ENCODE data around the gene RFC2. TPM values are rescaled to one million over a fixed set of nuclear protein-coding genes. Genes with fewer than 3 reads are reported as not detected.
"Not testable (repeated sequence)": the region's sequence is repeated elsewhere in the genome, so short reads cannot be mapped to it uniquely, and the experiment has no call there.

The RFC2 gene
- total RNA-seq, 1 donor from 2014 or later = 16.8 TPM

DNA sequence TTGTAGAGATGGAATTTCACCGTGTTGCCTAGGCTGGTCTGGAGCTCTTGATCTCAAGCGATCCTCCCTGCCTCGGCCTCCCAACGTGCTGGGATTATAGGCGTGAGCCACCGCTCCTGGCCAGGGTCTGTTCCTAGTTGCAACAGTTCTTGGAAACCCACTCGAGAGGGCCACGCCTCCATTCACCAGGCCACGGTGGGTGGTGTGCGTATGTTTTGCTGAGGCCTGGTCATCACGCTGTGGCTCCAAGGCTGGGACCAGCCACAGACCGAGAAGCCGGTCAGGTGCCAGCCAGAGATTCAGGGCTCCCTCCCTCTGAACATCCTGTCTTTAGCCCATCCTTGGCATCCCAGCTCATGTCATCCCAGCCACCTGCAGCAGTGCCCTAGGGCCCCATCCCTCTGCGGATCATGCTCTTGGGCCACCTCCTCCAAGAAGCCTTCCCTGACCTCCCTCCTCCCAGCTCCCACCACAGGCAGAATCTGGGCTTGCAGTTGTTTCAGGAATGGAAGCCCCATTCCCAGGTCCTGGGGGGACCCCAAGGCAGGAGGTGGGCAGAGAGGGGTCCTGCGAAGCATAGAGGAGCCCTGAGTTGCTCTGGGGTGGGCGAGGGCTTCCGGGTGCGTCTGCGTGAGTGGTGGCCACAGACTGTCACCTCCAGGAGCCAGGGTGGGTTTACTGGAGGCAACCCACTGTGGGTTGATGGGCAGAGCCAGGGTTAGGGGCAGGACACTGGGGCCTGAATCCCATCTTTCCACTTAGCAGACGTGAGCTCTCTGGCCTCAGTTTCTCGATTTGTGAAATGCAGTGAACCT is 39.2 kb downstream of the RFC2 start:
- Mint-ChIP-seq H3K36me3 (ENCODE audit: unreplicated experiment) (no peaks in the 10 kb centered on the region), H3K9me3 (ENCODE audit: unreplicated experiment) (peaks cover 3% of the 10 kb centered on the region), H3K4me1 (ENCODE audit: low read depth, unreplicated experiment) (peaks cover 2% of the 10 kb centered on the region), H3K27me3 (ENCODE audit: unreplicated experiment) (no peaks in the 10 kb centered on the region), H3K27ac (ENCODE audit: unreplicated experiment) (no peak overlapping the region), H3K4me3 (ENCODE audit: unreplicated experiment) (no peak overlapping the region)
- DNase-seq = no peak
- TF ChIP-seq, protein P1, sequence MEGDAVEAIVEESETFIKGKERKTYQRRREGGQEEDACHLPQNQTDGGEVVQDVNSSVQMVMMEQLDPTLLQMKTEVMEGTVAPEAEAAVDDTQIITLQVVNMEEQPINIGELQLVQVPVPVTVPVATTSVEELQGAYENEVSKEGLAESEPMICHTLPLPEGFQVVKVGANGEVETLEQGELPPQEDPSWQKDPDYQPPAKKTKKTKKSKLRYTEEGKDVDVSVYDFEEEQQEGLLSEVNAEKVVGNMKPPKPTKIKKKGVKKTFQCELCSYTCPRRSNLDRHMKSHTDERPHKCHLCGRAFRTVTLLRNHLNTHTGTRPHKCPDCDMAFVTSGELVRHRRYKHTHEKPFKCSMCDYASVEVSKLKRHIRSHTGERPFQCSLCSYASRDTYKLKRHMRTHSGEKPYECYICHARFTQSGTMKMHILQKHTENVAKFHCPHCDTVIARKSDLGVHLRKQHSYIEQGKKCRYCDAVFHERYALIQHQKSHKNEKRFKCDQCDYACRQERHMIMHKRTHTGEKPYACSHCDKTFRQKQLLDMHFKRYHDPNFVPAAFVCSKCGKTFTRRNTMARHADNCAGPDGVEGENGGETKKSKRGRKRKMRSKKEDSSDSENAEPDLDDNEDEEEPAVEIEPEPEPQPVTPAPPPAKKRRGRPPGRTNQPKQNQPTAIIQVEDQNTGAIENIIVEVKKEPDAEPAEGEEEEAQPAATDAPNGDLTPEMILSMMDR (IDR thresholded peaks at IDR 0.05; ENCODE audit: partially characterized antibody, unreplicated experiment) = no peak

DNA sequence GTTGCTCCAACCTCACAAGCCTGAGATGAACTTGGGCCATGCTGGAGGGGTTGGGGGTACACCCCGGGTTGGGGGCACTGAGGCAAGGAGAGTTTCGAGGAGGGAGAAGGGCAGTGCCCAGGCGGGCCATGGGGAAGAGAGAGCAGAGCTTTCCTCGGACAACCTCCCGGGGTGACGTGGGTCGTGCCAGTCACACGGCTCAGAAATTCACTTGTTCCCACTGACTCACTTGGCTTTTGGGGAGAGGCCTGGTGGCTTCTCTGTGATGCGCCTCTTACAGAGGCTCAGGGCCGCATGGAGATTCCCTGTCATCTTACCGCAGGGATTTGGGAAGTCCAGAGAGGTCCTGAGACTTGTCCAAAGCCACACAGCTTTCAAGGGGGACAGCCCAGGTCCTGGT is 41.5 kb downstream of the RFC2 start:
- Mint-ChIP-seq H3K9me3 (ENCODE audit: unreplicated experiment) (peaks cover 4% of the 10 kb centered on the region), H3K4me3 (ENCODE audit: unreplicated experiment) (no peak overlapping the region), H3K4me1 (ENCODE audit: low read depth, unreplicated experiment) (peaks cover under 1% of the 10 kb centered on the region), H3K36me3 (ENCODE audit: unreplicated experiment) (no peaks in the 10 kb centered on the region), H3K27me3 (ENCODE audit: unreplicated experiment) (peaks cover 1% of the 10 kb centered on the region), H3K27ac (ENCODE audit: unreplicated experiment) (no peak overlapping the region)
- no peak for DNase-seq
- TF ChIP-seq, protein P1 (IDR thresholded peaks at IDR 0.05; ENCODE audit: partially characterized antibody, unreplicated experiment) = no peak

DNA sequence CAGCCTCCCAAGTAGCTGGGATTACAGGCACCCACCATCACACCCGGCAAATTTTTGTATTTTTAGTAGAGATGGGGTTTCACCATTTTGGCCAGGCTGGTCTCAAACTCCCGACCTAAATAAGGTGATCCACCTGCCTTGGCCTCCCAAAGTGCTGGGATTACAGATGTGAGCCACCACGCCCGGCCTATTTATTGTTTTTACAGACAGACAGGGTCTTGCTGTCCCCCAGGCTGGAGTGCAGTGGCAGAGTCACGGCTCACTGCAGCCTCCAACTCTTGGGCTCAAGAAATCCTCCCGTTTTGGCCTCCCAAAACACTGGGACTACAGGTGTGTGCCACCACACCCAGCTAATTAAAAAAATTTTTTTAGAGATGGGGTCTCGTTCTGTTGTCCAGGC is 46.0 kb downstream of the RFC2 start:
- H3K4me3 Mint-ChIP-seq (ENCODE audit: unreplicated experiment); H3K27me3 Mint-ChIP-seq (ENCODE audit: unreplicated experiment); DNase-seq; H3K36me3 Mint-ChIP-seq (ENCODE audit: unreplicated experiment); H3K27ac Mint-ChIP-seq (ENCODE audit: unreplicated experiment); H3K4me1 Mint-ChIP-seq (ENCODE audit: low read depth, unreplicated experiment); H3K9me3 Mint-ChIP-seq (ENCODE audit: unreplicated experiment): not testable (repeated sequence)

DNA sequence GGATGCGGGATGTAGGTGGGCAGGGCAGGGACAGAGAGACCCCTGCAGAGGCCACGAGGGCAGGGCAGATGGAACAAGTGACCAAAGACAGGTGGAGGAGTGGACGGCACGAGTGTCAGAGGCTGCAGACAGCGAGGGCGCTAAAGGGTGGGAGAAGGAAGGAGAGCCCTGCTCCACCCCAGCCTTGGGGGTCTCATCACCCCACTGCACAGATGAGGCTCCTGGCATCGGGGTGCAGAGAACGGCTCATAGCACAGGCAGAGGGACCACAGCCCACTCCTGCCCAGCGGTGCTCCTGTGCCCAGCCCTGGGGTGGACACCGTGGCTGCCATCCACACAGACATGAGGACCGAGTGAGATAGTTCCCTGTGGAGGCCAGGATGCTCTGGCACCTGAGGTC is 46.6 kb downstream of the RFC2 start:
- TF ChIP-seq, protein P1 (IDR thresholded peaks at IDR 0.05; ENCODE audit: partially characterized antibody, unreplicated experiment) = no peak
- Mint-ChIP-seq H3K36me3 (ENCODE audit: unreplicated experiment) (no peaks in the 10 kb centered on the region), H3K27ac (ENCODE audit: unreplicated experiment) (peak overlapping the region; percentile 49), H3K4me1 (ENCODE audit: low read depth, unreplicated experiment) (no peaks in the 10 kb centered on the region), H3K27me3 (ENCODE audit: unreplicated experiment) (peaks cover 3% of the 10 kb centered on the region), H3K9me3 (ENCODE audit: unreplicated experiment) (peaks cover 7% of the 10 kb centered on the region), H3K4me3 (ENCODE audit: unreplicated experiment) (no peak overlapping the region)
- DNase-seq = no peak

DNA sequence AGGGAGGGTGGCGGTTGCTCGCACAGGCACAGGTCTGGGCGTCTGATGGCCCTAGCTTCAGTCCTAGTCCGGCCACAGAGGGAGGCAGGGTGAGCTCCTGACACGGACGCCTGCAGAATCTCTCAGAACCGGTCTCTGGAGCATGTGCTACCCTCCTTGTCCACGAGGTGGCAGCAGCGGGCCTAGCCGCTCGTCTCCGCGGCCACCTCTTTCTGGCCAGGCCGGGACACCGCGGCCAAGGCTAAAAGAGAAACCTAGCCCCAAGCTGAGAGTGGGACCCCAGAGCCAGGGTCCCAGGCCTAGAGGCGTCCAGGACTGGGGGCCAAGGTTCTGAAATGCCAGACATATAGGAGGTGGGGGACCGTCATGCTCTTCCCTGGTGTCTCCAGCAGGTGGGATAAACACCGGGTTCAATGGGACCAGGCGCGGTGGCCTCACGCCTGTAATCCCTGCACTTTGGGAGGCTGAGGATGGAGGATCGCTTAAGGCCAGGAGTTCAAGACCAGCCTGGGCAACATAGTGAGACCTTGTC is 47.5 kb downstream of the RFC2 start:
- Mint-ChIP-seq H3K9me3 (ENCODE audit: unreplicated experiment) (peaks cover 7% of the 10 kb centered on the region), H3K27me3 (ENCODE audit: unreplicated experiment) (peaks cover 3% of the 10 kb centered on the region), H3K36me3 (ENCODE audit: unreplicated experiment) (no peaks in the 10 kb centered on the region), H3K4me1 (ENCODE audit: low read depth, unreplicated experiment) (no peaks in the 10 kb centered on the region), H3K4me3 (ENCODE audit: unreplicated experiment) (no peak overlapping the region), H3K27ac (ENCODE audit: unreplicated experiment) (no peak overlapping the region)
- peak; percentile 92 for DNase-seq
- TF ChIP-seq, protein P1 (IDR thresholded peaks at IDR 0.05; ENCODE audit: partially characterized antibody, unreplicated experiment) = peak; percentile 98

DNA sequence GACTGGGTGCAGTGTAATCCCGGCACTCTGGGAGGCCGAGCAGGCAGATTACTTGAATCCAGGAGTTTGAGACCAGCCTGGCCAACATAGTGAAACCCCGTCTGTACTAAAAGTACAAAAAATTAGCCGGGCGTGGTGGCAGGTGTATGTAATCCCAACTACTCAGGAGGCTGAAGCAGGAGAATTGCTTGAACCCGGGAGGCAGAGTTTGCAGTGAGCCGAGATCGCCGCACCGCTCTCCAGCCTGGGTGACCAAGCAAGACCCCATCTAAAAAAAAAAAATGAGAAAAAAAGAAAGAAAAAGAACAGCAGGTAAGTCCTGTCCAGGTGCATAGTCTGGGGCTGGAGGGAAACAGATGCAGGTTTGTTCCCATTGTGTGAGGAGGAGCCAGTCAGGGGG is 48.1 kb downstream of the RFC2 start:
- not testable (repeated sequence) for H3K36me3 Mint-ChIP-seq (ENCODE audit: unreplicated experiment); H3K27ac Mint-ChIP-seq (ENCODE audit: unreplicated experiment); H3K27me3 Mint-ChIP-seq (ENCODE audit: unreplicated experiment); H3K9me3 Mint-ChIP-seq (ENCODE audit: unreplicated experiment); H3K4me3 Mint-ChIP-seq (ENCODE audit: unreplicated experiment); DNase-seq; H3K4me1 Mint-ChIP-seq (ENCODE audit: low read depth, unreplicated experiment)

All from glutamatergic neuron (in vitro differentiated cells).